Left colon (tissue), 2 donors: ENCODE results near the gene JUNB. TPM values are rescaled to one million over a fixed set of nuclear protein-coding genes. Genes with fewer than 3 reads are reported as not detected.

ENCODE experiments used
- ATAC-seq: fragments of 200-7000 bp; cut with Tn5 transposase; one replicate; pipeline ENCODE4 v1.9.1; 2020; ENCODE audit warnings: mild to moderate bottlenecking, moderate library complexity
- DNase-seq, 2 donors: peaks; one replicate each; pipeline ENCODE4 v3.0.0-alpha.2; 2020
- intact Hi-C, 2 donors: fragments of 100-400 bp; cut with DNase I in 1 of 2; cut with micrococcal nuclease in 1 of 2; formaldehyde crosslinking; loops; one replicate each; pipeline versions ENCODE4 v1.11.2 to v1.14.0; 2022; cut with DNase I, micrococcal nuclease
- long read RNA-seq: library from polyadenylated mRNA; unstranded; transcript quantifications from one replicate; pipeline ENCODE4 v2.0.0, GENCODE V29; 2021
- total RNA-seq, 2 donors: library from RNA; stranded (reverse); fragmentation: NEBNext Ultra II Directional; extraction: Animal tissue kit (Norgen Biotek cat#: 25700); gene quantifications; one replicate each; pipeline ENCODE4 v1.2.1, GENCODE V29; 2021
- donor health status: DM: no; HTN: no; CAD: no.
- donor health status: DM: yes; HTN: yes; CAD: no.

JUNB gene
- 100 to 1,000 TPM; 169 to 314 TPM for total RNA-seq
- long read RNA-seq, transcript JUNB-201 (1 exons, 1,820 nt): major isoform, 885 of 885 reads
- long read RNA-seq, partial matches to known transcripts: 0 of 885 reads
- long read RNA-seq, other reads (novel, unspliced or antisense): 0 of 885 reads

DNA sequence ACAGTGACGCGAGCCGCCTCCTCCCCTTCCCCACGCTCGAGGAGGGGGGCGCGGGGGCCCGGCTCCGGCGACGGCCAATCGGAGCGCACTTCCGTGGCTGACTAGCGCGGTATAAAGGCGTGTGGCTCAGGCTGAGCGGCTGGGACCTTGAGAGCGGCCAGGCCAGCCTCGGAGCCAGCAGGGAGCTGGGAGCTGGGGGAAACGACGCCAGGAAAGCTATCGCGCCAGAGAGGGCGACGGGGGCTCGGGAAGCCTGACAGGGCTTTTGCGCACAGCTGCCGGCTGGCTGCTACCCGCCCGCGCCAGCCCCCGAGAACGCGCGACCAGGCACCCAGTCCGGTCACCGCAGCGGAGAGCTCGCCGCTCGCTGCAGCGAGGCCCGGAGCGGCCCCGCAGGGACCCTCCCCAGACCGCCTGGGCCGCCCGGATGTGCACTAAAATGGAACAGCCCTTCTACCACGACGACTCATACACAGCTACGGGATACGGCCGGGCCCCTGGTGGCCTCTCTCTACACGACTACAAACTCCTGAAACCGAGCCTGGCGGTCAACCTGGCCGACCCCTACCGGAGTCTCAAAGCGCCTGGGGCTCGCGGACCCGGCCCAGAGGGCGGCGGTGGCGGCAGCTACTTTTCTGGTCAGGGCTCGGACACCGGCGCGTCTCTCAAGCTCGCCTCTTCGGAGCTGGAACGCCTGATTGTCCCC lies at the start of gene JUNB:
JUNB (plus strand) TSS at position 142 of the 706 bp plus-strand sequence; CDS start at position 428, 286 bp downstream.
- peak; percentile 40 for ATAC-seq
- intact Hi-C loops: no loop called here

DNA sequence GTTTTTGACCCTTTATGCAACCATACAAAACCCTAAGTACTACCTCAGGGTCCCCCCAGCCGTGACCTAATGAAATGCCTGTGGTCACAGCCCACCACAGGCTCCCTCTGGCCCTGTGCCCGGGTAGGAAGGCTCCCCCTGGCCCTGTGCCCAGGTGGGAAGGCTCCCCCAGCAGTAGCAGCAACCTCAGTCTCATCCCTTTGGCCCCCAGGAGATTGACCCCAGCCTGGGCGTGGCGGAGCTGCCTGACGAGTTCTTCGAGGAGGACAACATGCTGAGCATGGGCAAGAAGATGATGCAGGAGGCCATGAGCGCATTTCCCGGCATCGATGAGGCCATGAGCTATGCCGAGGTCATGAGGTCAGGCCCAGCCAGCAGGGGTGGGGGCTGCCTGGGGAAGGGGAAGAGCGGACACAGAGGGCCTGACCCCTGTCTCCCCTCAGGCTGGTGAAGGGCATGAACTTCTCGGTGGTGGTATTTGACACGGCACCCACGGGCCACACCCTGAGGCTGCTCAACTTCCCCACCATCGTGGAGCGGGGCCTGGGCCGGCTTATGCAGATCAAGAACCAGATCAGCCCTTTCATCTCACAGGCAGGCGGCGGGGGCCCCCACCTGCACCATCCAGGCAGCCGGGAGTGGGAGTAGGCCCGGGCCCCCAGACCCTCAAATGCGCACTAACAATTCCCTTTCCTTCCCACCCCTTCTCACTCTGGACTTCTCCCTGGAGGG lies 46.0 kb upstream of the JUNB start:
- no peak for ATAC-seq
- DNase-seq: no peak
- intact Hi-C loops: no loop called here

More for the DNA sequence above, at the start of gene JUNB:
- DNase-seq: peak; percentile 97

DNA sequence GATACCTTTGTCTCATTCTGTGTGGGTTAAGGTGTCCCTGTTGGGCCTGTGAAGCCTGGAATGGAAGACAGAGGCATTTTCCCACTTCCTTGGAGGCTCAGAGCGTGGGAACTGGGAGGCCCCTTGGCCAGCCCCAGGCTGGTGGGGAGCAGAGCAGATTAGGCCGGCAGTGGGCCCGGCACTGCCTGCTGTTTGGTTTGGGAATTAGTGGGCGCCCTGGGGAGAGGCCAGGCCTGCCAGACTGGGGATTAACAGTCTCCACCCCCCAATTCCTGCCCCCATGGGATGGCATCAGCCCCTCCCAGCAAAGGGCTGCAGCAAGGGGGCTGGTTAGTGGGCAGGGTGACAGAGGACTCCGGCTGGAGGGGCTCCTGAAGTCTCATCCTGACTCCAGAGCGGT lies 42.8 kb upstream of the JUNB start:
- DNase-seq (no peak), ATAC-seq (no peak)
- intact Hi-C loops: no loop called here

DNA sequence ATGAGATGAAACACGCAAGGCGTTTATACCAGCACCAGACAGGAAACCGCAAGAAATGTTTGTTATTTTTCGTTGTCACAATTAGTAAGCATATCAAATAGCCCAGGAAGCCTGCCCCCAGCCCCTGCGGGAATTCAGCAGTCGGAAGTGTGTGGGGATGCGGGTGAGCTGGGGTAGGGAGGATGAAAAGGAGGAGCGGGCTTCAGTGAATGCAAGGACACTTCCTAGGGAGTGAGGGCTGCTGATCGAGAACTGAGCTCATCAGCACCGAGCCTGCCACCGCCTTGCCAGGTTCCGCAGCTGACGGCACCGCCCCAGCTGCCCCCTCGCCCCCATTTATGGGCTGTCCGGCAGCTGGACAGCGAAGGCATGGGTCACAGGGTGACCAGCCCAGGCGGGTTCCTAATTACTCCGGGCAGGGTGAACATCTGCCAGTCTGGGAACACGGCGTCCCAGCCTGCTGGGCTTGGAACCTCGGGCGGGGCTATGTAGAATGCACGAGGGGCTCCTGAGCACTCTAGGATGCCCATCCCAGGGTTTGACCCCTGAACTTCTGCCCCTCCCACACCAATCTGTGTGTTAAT lies 41.3 kb upstream of the JUNB start:
- intact Hi-C loops: no loop called here

DNA sequence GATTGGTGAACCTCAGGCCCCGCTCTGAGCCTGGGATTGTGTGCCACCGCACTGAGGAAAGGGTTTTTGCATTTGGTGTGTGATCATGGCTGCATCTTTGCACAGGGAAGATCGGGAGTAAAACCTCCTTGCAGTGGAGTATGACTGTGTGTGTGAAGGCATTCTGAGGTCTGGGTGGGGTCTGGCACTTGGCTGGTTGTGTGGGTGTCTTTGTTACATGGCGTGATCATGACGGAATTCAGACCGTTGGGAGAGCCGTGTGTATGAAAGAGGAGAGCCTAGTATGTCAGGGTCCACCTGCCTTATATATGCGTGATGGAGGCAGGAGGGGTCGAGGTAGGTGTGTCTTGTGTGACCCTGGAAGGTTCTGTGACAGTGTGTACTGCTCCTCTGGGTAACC lies 40.4 kb upstream of the JUNB start:
- no peak for ATAC-seq
- intact Hi-C loops: no loop called here
- DNase-seq: no peak

More for the DNA sequence above, 41.3 kb upstream of the JUNB start:
- peak; percentile 73 for ATAC-seq
- peak; percentile 42 to 77 for DNase-seq

DNA sequence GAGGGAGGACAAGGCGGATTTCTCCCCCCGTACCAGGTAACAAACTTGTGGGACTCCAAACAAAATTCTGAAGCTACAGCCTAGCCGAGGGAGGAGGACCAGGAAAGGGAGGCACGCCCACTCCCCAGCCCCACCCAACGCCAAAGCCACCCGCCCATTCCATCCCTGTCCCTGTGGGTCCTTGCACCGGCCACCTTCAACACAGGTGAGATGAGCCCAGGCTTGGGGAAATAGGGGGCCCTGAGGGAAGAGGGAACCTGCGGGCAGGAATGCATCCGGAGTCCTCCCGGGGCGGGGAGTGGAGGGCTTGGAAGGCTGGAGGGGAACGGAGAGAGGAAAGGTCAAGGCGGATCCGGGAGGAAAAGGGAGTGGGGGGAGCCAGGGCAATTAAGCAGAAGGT lies 39.7 kb upstream of the JUNB start, which contains the start of gene BEST2:
BEST2 (plus strand) TSS at position 157 of the 400 bp plus-strand sequence. CDS start 802 bp downstream, outside the sequence.
- ATAC-seq (peak; percentile 44), DNase-seq (no peak)
- intact Hi-C loops: no loop called here

DNA sequence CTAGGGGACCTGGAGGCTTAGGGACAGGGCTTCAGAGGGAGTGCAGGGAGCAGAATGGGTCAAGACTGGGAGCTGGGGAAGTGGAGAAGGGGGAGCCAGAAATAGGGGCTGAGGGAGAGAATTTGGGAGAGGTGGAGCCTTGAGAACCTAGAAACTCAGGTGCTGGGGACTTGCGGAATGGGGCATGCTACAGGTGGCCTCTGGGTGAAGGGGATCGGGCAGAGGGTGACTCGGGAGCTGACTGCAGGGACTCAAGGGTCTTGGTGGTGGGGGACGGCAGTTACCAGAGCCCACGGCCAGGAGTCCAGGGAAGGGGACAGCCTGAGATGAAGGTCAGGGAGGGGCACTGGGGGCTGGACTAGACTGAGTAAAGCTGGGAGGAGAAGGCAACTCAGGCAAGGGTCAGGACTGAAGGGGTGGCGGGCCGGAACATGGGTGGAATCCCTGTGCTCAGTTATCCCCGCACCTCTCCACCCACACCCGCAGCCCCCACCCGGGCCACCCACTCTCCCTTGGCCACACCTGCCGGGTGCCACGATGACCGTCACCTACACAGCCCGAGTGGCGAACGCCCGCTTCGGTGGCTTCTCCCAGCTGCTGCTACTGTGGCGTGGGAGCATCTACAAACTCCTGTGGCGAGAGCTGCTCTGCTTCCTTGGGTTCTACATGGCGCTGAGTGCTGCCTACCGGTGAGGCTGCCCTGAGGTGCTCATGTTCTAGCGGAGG lies 39.1 kb upstream of the JUNB start:
- intact Hi-C loops: no loop called here
- DNase-seq (no peak), ATAC-seq (no peak)

DNA sequence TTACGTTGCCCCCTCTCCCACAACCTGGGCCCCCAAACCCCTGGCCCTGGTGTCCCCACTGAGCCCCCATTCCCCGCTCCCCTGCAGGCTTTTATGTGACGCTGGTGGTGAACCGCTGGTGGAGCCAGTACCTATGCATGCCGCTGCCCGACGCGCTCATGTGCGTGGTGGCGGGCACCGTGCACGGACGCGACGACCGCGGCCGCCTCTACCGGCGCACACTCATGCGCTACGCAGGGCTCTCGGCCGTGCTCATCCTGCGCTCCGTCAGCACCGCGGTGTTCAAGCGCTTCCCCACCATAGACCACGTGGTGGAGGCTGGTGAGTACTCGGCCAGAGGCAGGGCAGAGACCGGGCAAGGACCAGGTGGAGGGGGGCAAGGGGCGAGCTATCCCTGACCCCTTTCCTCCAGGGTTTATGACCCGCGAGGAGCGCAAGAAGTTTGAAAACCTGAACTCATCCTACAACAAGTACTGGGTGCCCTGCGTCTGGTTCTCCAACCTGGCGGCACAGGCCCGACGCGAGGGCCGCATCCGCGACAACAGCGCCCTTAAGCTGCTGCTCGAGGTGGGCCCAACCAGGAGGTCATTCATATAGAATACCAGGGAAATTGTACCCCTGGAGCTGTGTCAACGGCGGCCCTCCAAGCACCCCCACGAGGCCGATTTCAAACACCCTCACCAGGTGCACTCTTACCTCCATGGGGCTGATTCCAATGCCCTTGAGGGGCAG lies 36.7 kb upstream of the JUNB start:
- intact Hi-C loops: no loop called here
- ATAC-seq: no peak

DNA sequence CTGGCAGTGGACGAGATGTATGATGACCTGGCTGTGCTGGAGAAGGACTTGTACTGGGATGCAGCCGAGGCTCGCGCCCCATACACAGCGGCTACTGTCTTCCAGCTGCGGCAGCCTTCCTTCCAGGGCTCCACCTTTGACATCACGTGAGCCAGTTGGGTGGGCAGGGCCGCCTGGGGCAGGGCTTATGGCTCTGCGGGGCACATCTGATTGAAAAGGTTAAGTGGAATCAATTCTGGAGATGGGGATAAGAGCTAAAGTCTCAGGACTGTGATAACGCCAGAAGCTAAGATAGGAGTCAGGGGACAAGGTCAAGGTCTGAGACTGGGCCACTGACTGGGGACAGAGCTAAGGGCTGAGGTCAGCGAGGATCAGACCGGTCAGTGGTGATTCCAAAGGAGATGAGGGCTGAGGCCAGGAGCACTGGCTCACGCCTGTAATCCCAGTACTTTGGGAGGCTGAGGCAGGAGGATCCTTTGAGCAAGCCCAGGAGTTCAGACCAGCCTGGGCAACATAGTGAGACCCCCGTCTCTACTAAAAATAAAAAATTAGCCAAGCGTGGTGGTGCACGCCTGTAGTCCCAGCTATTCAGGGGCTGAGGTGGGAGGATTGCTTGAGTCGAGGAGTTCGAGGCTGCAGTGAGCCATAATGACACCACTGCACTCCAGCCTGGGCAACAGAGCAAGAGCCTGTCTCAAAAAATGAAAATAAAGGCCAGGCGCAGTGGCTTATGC lies 35.0 kb upstream of the JUNB start:
- intact Hi-C loops: no loop called here
- no peak for DNase-seq
- no peak for ATAC-seq

More for the DNA sequence above, 36.7 kb upstream of the JUNB start:
- no peak for DNase-seq

DNA sequence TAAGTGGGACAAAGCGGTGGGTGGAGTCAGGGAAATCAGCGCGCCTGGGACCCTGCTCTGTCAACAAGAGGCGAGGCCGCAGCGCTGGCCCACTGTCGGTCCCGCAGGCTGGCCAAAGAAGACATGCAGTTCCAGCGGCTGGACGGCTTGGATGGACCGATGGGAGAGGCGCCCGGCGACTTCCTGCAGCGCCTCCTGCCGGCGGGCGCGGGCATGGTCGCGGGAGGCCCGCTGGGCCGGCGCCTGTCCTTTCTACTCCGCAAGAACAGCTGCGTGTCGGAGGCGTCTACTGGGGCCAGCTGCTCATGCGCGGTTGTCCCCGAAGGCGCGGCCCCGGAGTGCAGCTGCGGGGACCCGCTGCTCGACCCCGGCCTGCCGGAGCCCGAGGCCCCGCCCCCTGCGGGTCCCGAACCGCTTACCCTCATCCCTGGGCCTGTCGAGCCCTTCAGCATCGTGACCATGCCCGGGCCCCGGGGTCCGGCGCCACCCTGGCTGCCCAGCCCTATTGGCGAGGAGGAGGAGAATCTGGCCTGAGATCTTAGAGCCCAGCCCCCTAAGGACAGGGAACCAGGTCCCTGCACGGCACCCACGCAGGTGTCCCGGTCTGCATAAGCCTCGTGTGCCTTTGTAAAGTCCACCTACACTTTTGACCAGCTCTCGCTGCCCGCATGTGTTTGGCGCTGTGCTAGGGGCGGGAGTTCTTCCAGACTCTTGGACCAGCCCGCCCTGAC lies 33.6 kb upstream of the JUNB start:
- intact Hi-C loops: no loop called here
- ATAC-seq (peak; percentile 89), DNase-seq (peak; percentile 65 to 73)

DNA sequence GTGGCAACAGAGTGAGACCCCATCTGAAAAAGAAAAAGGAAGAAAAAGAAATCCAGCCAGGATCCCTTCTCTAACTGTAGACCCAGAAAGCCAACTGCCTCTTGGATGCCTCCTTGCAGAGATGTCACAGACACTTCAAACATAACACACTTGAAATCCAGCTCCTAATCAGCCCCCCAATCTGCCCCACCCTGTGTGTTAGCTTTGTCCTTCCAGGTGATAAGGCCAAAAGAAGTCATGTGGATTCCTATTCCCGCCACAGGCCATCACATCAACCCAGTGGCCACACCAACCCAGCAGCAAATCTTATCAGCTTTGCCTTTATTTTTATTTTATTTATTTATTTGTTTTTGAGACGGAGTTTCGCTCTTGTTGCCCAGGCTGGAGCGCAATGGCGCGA lies 31.6 kb upstream of the JUNB start:
- intact Hi-C loops: loop anchor here (5.0 to 10.0 kb wide), 3 partner anchors 38 to 85 kb away; partner anchors contain the start of genes PRDX2 (in 1 of the 2) and THSD8 (in 1 of the 2)
- DNase-seq (no peak), ATAC-seq (no peak)

DNA sequence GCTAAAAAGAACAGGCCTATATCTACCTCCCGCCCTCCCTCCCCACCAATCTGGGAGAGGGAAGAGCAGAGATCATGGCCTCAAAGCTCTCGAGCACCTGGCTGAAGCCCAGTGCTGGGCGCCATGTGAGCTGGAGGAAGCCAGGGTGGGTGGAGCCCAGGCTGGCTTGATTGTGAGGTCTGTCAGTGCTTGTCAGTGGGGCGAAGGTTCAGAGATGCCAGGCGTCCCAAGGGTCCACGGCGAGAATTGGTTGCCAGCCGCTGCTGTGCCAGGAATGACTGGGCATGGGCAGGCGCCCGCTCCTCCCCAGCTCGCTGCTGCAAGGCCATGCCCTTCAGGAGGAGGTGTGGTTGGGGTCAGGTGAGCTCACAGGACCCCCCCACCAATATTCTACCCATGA lies 28.2 kb upstream of the JUNB start:
- ATAC-seq: no peak
- intact Hi-C loops: loop anchor here (5.0 to 10.0 kb wide), 3 partner anchors 34 to 82 kb away; partner anchors contain the start of genes PRDX2 (in 1 of the 2) and THSD8 (in 1 of the 2)
- no peak for DNase-seq

DNA sequence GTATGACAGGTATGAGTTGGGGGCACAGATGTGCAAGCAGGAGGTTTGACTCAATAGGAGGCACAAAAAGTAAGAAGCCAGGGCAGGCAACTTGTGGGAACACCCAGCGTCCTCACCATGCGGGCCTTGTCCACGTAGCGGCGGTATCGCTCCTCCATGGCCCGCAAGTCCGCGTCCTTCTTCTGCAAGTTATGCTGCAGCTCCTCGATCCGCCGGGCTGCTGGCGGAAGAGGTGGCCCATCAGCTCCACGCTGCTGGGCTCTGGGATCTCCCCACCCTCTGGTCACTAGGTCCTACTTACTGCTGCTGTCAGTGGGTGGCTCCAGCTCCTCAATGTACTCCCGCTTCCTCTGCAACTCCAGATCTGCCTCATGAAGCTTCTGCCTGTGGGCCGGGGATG lies 26.6 kb upstream of the JUNB start:
- intact Hi-C loops: loop anchor here (5.0 to 10.0 kb wide), 3 partner anchors 33 to 80 kb away; partner anchors contain the start of genes PRDX2 (in 1 of the 2) and THSD8 (in 1 of the 2)
- no peak for DNase-seq
- ATAC-seq: no peak

DNA sequence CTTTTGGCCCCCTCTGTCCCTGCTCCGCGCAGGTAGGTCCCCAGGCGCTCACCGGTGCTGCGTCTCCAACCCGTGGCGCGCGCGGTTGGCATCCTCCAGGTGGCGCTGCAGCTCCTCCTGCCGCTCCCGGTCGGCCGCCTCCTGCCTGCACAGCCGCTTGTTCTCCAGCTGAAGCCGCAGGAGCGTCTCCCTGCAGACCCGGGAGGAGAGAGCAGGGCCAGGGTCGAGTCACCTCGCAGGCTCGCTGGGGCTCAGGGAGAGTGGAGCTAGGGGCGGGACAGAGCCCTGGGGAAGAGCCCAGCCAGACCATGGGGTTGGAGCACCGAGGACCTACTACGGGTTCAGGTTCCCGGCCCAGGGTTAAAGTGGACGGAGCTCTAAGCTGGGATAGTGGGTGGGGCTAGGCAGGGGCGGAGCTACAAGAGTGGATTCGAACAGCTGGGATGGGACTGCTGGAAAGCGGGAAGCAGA lies 25.2 kb upstream of the JUNB start:
- peak; percentile 85 for ATAC-seq
- peak; percentile 70 to 93 for DNase-seq
- intact Hi-C loops: loop anchor here (10.0 kb wide), 1 partner anchor 79 kb away; no protein-coding TSS in a partner anchor

DNA sequence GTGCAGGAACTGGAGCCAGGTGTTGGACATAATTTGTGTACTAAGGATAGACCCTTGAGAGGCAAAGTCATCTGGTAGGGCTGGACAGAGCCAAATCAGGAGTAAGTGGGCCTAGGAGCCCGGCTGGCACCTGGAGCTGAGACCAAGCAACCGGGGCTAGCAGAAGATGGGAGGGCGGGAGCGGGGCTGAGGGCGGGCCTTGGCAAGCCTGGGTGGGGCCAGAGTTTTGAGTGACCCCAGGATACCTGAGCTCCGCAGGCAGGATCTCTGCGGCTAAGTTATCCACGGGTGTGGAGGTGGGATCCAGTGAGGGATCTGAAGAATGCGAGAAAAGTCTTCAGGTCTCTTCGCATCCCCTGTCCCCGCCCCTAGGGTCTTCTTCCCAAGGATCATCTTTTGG lies 24.1 kb upstream of the JUNB start:
- intact Hi-C loops: loop anchor here (10.0 kb wide), 1 partner anchor 78 kb away; no protein-coding TSS in a partner anchor
- ATAC-seq (no peak), DNase-seq (no peak)

DNA sequence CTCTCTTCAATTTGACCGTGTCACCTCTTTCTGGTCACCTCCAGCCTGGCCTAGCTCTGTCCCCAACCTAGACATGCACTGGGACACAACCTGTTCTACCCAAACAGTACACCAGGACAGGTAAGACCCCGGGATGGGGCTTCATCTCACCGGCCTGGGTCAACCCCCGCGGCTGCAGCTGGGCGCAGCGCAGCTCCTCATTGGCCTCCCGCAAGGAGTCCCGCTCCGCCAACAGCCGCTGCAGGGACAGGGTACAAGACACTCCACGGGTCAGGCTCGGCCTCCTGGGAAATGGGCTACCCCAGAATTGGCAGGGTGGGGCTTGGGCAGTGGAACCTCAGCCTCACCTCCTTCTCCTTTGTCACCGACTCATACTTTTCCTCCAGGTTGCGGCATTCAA lies 23.6 kb upstream of the JUNB start:
- intact Hi-C loops: loop anchor here (10.0 kb wide), 1 partner anchor 77 kb away; no protein-coding TSS in a partner anchor

More for the DNA sequence above, 23.6 kb upstream of the JUNB start:
- ATAC-seq (no peak), DNase-seq (no peak)
